A549 (cell line): ENCODE measurements around the gene LEF1. TPM values are rescaled to one million over a fixed set of nuclear protein-coding genes. Genes with fewer than 3 reads are reported as not detected.

Source experiments
- ATAC-seq, 2 experiments: fragments of 200-7000 bp in 1 of 2; fragments of >200 bp in 1 of 2; cut with Nextera tagmentation in 1 of 2; cut with Tn5 transposase in 1 of 2; 3 replicates each; pipeline versions ENCODE4 v1.8.0 to v1.9.1; 2018 to 2020; ENCODE audit warnings: mild to moderate bottlenecking in 1 of 2, moderate library complexity in 1 of 2
- CTCF ChIA-PET: fragments of 300-600 bp; sonication (Branson Sonifier 250); formaldehyde crosslinking; extraction: SDS; loops from one replicate; lab custom pipeline; 2021; ENCODE audit warnings: antibody characterized with exemption, inconsistent platforms; lab: Yijun Ruan, JAX
- POLR2A ChIA-PET: fragments of 350-600 bp; formaldehyde crosslinking; extraction: SDS; loops from one replicate; lab custom pipeline; 2021; ENCODE audit warnings: antibody characterized with exemption, inconsistent platforms; lab: Yijun Ruan, JAX
- DNase-seq, 2 experiments: peaks; one replicate each; pipeline versions ENCODE4 v3.0.0 to v3.0.0-alpha.2; 2011 to 2016; ENCODE audit warnings: low read depth in 1 of 2, low spot score in 1 of 2
- FAIRE-seq: peaks from 2 replicates; lab custom pipeline; 2011; peaks lifted over from hg19 to GRCh38; lab: Jason Lieb, UNC
- H3K27ac ChIP-seq, 2 experiments: fragments of >200 bp; sonication (Bioruptor Twin); formaldehyde crosslinking; 3 replicates each; pipeline ENCODE4 v1.5.1; 2016 to 2017
- H3K4me1 ChIP-seq: fragments of >200 bp; sonication (Bioruptor Twin); formaldehyde crosslinking; 3 replicates; pipeline ENCODE4 v1.6.1; 2016
- H3K4me2 ChIP-seq: fragments of >200 bp; sonication (Bioruptor Twin); formaldehyde crosslinking; 3 replicates; pipeline ENCODE4 v1.6.1; 2016
- H3K4me3 ChIP-seq: fragments of >200 bp; sonication (Bioruptor Twin); formaldehyde crosslinking; 3 replicates; pipeline ENCODE4 v1.5.1; 2016
- H3K9me3 ChIP-seq: fragments of >200 bp; sonication (Bioruptor Twin); formaldehyde crosslinking; 3 replicates; pipeline ENCODE4 v1.6.1; 2016
- BHLHE40 ChIP-seq: IDR thresholded peaks from 2 replicates; pipeline ENCODE4 v1.6.1; 2012; ENCODE audit warnings: low read depth, low read length, inconsistent platforms
- CEBPB ChIP-seq, 2 experiments: fragments of >200 bp in 1 of 2; sonication (Bioruptor Twin) in 1 of 2; formaldehyde crosslinking in 1 of 2; IDR thresholded peaks; 2 replicates each; pipeline ENCODE4 v1.6.1; 2012 to 2016
- CHD4 ChIP-seq: fragments of 200-600 bp; sonication (generic); IDR thresholded peaks from 2 replicates; pipeline ENCODE4 v1.6.1; 2016; ENCODE audit warnings: antibody characterized with exemption, mild to moderate bottlenecking, borderline replicate concordance
- ESRRA ChIP-seq: fragments of 150-350 bp; IDR thresholded peaks from 2 replicates; pipeline ENCODE4 v1.6.1; 2014; ENCODE audit warnings: mild to moderate bottlenecking, low read length, borderline replicate concordance
- FOSB ChIP-seq: fragments of 250-450 bp; sonication (Bioruptor Pico); IDR thresholded peaks from 2 replicates; pipeline ENCODE4 v1.5.0; 2020; ENCODE audit warnings: mild to moderate bottlenecking, moderate library complexity
- FOSL2 ChIP-seq, 2 experiments: fragments of 450-650 bp in 1 of 2; fragments of >200 bp in 1 of 2; sonication (Bioruptor Twin) in 1 of 2; formaldehyde crosslinking; IDR thresholded peaks; 2 replicates each; pipeline versions ENCODE4 v1.5.0 to v1.6.1; 2016 to 2020; ENCODE audit warnings: mild to moderate bottlenecking in 1 of 2, moderate library complexity in 1 of 2
- FOXS1 ChIP-seq: fragments of 250-450 bp; sonication (Bioruptor Pico); IDR thresholded peaks from 2 replicates; pipeline ENCODE4 v1.5.0; 2020; ENCODE audit warnings: mild to moderate bottlenecking, moderate library complexity
- GATA3 ChIP-seq: IDR thresholded peaks from 2 replicates; pipeline ENCODE4 v1.6.1; 2012; ENCODE audit warnings: borderline replicate concordance
- HEYL ChIP-seq: fragments of 250-450 bp; sonication (Bioruptor Pico); IDR thresholded peaks from 2 replicates; pipeline ENCODE4 v1.8.0; 2021; ENCODE audit warnings: mild to moderate bottlenecking, moderate library complexity
- HOXA7 ChIP-seq: fragments of 250-450 bp; sonication (Bioruptor Pico); IDR thresholded peaks from 2 replicates; pipeline ENCODE4 v1.5.0; 2020; ENCODE audit warnings: mild to moderate bottlenecking, moderate library complexity
- KDM1A ChIP-seq: fragments of 200-600 bp; sonication (generic); IDR thresholded peaks from 2 replicates; pipeline ENCODE4 v1.6.1; 2016; ENCODE audit warnings: low read depth, mild to moderate bottlenecking
- RARB ChIP-seq: fragments of 250-450 bp; sonication (Bioruptor Pico); IDR thresholded peaks from 2 replicates; pipeline ENCODE4 v1.8.0; 2021; ENCODE audit warnings: mild to moderate bottlenecking, moderate library complexity
- RCOR1 ChIP-seq: fragments of 150-350 bp; IDR thresholded peaks from 2 replicates; pipeline ENCODE4 v1.6.1; 2014; ENCODE audit warnings: antibody characterized with exemption, low read length, low read depth
- RNF2 ChIP-seq: fragments of 200-600 bp; sonication (generic); IDR thresholded peaks from 2 replicates; pipeline ENCODE4 v1.6.1; 2016; ENCODE audit warnings: low read depth, mild to moderate bottlenecking, antibody characterized with exemption, moderate library complexity, borderline replicate concordance
- ZC3H11A ChIP-seq: fragments of 450-650 bp; IDR thresholded peaks from 2 replicates; pipeline ENCODE4 v1.6.1; 2014; ENCODE audit warnings: antibody characterized with exemption, mild to moderate bottlenecking
- WGBS: methylation state at CpG from one replicate; pipeline ENCODE4 v1.1.6; 2017; ENCODE audit errors: missing lambda C conversion rate; 5-methylcytosine and 5-hydroxymethylcytosine counted together
- polyA plus RNA-seq, 4 experiments: library from polyadenylated mRNA; depleted of rRNA in 3 of 4; stranded (reverse); fragments of >200 nt; fragmentation: RNase III in 1 of 4; extraction: RNeasy Plus Mini Kit Qiagen cat#74134 plus additional on column Dnase treatment in 1 of 4; gene quantifications; 2 replicates in 3 of 4; 3 replicates in 1 of 4; pipeline ENCODE4 v1.2.3, GENCODE V29; 2011 to 2017
- TF ChIP-seq, protein P1 (sequence below): IDR thresholded peaks from 2 replicates; pipeline ENCODE4 v1.6.1; 2012; ENCODE audit warnings: low read depth, borderline replicate concordance
- TF ChIP-seq, protein P2 (sequence below): IDR thresholded peaks from 2 replicates; pipeline ENCODE4 v1.6.1; 2012
- TF ChIP-seq, protein P3 (sequence below): fragments of >200 bp; sonication (Bioruptor Twin); formaldehyde crosslinking; IDR thresholded peaks from 3 replicates; pipeline ENCODE4 v1.5.1; 2016
- TF ChIP-seq, protein P4 (sequence below): fragments of 250-450 bp; sonication (Bioruptor Pico); IDR thresholded peaks from 2 replicates; pipeline ENCODE4 v1.5.0; 2021; ENCODE audit warnings: mild to moderate bottlenecking, moderate library complexity, borderline replicate concordance
- TF ChIP-seq, protein P5 (sequence below): IDR thresholded peaks from 2 replicates; pipeline ENCODE4 v1.6.1; 2012

LEF1 gene
- polyA plus RNA-seq, 2 of the 4 experiments (the other 2 are of a cell fraction): not detected

DNA sequence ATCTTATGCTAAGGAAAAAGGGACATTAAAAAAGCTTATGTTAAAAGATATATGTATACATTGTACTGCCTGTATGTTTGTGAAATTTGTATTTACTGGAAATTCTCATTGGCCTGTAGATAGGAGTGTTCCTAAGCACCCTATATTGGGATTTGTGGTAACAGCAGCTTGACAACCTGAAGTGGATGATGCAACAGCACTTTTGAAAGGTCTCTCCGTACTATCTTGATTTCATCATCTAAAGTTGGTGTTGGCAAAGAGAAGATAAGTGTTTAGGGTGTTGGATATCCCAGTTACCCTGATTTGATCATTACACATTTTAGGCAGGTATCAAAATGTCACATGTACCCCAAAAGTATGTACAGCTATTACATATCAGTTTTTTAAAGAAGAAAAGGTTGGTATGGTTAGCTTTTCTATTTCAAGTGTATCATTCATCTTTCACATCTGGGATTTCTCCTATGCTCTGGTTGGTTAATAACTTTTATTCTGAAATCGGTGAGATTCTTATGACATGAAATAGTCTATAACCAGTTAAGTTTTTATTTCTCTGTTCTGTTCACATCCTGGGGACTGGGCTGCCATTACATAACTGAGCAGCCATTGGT lies 168.7 kb downstream of the LEF1 start:
- CTCF ChIA-PET: interaction anchor here (1.0 kb wide), 1 partner anchor 16 kb away, joined by 3 read pairs; no protein-coding TSS in a partner anchor
- POLR2A ChIA-PET: no interaction called here
- WGBS: 89% methylated on average over 2 of the region's 2 CpGs
- no peak for FAIRE-seq
- Histone ChIP-seq H3K4me2 (no peak overlapping the region), H3K9me3 (no peaks in the 10 kb centered on the region), H3K4me3 (no peak overlapping the region), H3K4me1 (no peaks in the 10 kb centered on the region), H3K27ac (no peak overlapping the region)
- no peak for DNase-seq
- no peak for ATAC-seq
- no peak for TF ChIP-seq RNF2
- TF ChIP-seq, protein P1, sequence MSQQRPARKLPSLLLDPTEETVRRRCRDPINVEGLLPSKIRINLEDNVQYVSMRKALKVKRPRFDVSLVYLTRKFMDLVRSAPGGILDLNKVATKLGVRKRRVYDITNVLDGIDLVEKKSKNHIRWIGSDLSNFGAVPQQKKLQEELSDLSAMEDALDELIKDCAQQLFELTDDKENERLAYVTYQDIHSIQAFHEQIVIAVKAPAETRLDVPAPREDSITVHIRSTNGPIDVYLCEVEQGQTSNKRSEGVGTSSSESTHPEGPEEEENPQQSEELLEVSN: no peak
- TF ChIP-seq ESRRA: no peak
- no peak for TF ChIP-seq FOSL2 (IDR thresholded peaks at IDR 0.05)
- TF ChIP-seq FOSL2 (CRISPR knock-in tag; IDR thresholded peaks at IDR 0.05): no peak
- no peak for TF ChIP-seq RCOR1

DNA sequence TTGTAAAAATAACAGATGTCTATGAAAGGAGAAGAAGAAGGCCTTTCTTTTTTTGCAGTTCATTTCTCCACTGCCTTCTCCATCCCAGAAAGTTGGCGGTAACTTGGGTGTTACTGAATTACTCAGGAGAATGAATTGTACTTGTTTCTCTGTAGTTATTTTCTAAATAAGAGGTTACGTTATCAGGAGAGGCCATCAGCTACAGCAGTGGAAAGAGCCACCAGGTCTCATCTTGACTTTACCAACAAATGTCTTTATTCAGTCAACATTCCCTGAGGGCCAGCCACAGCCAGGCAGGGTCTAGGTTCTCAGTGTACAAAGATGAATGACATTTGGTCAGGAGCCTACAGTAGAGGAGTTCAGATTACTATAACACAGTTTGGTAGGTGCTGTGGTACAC lies 170.9 kb downstream of the LEF1 start:
- ChIA-PET CTCF (interaction anchor here (0.6 kb wide), 1 partner anchor 1628 kb away, joined by 3 read pairs; no protein-coding TSS in a partner anchor), POLR2A (no interaction called here)
- no peak overlapping the region for H3K4me3 ChIP-seq
- no peak for TF ChIP-seq FOXS1 (CRISPR knock-in tag)
- TF ChIP-seq RARB (CRISPR knock-in tag): no peak
- no peak for TF ChIP-seq HEYL
- TF ChIP-seq, protein P2, sequence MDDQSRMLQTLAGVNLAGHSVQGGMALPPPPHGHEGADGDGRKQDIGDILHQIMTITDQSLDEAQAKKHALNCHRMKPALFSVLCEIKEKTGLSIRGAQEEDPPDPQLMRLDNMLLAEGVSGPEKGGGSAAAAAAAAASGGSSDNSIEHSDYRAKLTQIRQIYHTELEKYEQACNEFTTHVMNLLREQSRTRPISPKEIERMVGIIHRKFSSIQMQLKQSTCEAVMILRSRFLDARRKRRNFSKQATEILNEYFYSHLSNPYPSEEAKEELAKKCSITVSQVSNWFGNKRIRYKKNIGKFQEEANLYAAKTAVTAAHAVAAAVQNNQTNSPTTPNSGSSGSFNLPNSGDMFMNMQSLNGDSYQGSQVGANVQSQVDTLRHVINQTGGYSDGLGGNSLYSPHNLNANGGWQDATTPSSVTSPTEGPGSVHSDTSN: no peak
- TF ChIP-seq, protein P3, sequence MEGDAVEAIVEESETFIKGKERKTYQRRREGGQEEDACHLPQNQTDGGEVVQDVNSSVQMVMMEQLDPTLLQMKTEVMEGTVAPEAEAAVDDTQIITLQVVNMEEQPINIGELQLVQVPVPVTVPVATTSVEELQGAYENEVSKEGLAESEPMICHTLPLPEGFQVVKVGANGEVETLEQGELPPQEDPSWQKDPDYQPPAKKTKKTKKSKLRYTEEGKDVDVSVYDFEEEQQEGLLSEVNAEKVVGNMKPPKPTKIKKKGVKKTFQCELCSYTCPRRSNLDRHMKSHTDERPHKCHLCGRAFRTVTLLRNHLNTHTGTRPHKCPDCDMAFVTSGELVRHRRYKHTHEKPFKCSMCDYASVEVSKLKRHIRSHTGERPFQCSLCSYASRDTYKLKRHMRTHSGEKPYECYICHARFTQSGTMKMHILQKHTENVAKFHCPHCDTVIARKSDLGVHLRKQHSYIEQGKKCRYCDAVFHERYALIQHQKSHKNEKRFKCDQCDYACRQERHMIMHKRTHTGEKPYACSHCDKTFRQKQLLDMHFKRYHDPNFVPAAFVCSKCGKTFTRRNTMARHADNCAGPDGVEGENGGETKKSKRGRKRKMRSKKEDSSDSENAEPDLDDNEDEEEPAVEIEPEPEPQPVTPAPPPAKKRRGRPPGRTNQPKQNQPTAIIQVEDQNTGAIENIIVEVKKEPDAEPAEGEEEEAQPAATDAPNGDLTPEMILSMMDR: no peak
- TF ChIP-seq GATA3: no peak
- no peak for TF ChIP-seq BHLHE40
- no peak for TF ChIP-seq KDM1A
- no peak for TF ChIP-seq CEBPB (IDR thresholded peaks at IDR 0.05)
- TF ChIP-seq ZC3H11A: no peak
- TF ChIP-seq FOSB: no peak
- TF ChIP-seq, protein P4, sequence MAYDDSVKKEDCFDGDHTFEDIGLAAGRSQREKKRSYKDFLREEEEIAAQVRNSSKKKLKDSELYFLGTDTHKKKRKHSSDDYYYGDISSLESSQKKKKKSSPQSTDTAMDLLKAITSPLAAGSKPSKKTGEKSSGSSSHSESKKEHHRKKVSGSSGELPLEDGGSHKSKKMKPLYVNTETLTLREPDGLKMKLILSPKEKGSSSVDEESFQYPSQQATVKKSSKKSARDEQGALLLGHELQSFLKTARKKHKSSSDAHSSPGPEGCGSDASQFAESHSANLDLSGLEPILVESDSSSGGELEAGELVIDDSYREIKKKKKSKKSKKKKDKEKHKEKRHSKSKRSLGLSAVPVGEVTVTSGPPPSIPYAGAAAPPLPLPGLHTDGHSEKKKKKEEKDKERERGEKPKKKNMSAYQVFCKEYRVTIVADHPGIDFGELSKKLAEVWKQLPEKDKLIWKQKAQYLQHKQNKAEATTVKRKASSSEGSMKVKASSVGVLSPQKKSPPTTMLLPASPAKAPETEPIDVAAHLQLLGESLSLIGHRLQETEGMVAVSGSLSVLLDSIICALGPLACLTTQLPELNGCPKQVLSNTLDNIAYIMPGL: no peak
- TF ChIP-seq RNF2: no peak
- TF ChIP-seq CHD4: no peak
- TF ChIP-seq HOXA7: no peak
- TF ChIP-seq, protein P5, sequence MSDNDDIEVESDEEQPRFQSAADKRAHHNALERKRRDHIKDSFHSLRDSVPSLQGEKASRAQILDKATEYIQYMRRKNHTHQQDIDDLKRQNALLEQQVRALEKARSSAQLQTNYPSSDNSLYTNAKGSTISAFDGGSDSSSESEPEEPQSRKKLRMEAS: no peak
- H3K4me1 ChIP-seq: no peaks in the 10 kb centered on the region
- H3K27ac ChIP-seq: no peak overlapping the region
- no peaks in the 10 kb centered on the region for H3K9me3 ChIP-seq
- ATAC-seq: no peak
- FAIRE-seq: no peak
- DNase-seq: no peak
- H3K4me2 ChIP-seq: no peak overlapping the region
- WGBS: 92% methylated on average over 2 of the region's 2 CpGs

Other genes starting within 250 kb of the LEF1 start
- gene CYP2U1, start 237.4 kb downstream of the LEF1 start, polyA plus RNA-seq (2011; rRNA removed): 2.2 and 2.3 TPM in 2 replicates
- 1.8 to 2.3 TPM (median 2.2 TPM) in 3 replicates for gene CYP2U1, start 237.4 kb downstream of the LEF1 start, polyA plus RNA-seq (2017; fragmentation: RNase III; extraction: RNeasy Plus Mini Kit Qiagen cat#74134 plus additional on column Dnase treatment)
- gene HADH, start 179.0 kb downstream of the LEF1 start, polyA plus RNA-seq (2011; rRNA removed): 23.7 and 25.9 TPM in 2 replicates
- gene HADH, start 179.0 kb downstream of the LEF1 start, polyA plus RNA-seq (2017; fragmentation: RNase III; extraction: RNeasy Plus Mini Kit Qiagen cat#74134 plus additional on column Dnase treatment): 22.7 to 23.8 TPM (median 23.3 TPM) in 3 replicates